Measurements from ENCODE around the gene FHIT. TPM values are rescaled to one million over a fixed set of nuclear protein-coding genes. Genes with fewer than 3 reads are reported as not detected.

Gene FHIT
- total and polyA plus RNA-seq, 7 donors, result 0.98 to 10.4 (median 4.0) TPM

DNA sequence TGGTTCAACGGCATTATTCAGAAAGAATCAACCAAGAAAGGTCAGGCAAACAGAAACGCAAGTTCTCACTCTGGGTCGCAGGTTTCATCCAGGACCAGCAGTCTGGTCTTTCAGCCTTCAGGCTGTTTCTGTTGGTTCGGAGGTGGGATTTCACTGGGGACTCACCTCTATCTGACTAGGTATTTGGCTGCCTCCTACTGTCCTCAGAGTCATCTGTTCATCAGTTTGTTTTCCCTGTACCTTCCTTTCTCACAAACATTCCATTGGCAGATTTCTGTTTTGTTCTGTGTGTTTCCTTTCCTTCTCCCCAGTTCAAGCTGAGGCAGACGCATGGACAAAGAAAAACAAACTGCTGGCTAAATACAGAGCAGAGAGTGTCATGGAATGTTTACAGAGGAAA lies 1154.8 kb downstream of the FHIT start:
- TF ChIP-seq, protein P1, sequence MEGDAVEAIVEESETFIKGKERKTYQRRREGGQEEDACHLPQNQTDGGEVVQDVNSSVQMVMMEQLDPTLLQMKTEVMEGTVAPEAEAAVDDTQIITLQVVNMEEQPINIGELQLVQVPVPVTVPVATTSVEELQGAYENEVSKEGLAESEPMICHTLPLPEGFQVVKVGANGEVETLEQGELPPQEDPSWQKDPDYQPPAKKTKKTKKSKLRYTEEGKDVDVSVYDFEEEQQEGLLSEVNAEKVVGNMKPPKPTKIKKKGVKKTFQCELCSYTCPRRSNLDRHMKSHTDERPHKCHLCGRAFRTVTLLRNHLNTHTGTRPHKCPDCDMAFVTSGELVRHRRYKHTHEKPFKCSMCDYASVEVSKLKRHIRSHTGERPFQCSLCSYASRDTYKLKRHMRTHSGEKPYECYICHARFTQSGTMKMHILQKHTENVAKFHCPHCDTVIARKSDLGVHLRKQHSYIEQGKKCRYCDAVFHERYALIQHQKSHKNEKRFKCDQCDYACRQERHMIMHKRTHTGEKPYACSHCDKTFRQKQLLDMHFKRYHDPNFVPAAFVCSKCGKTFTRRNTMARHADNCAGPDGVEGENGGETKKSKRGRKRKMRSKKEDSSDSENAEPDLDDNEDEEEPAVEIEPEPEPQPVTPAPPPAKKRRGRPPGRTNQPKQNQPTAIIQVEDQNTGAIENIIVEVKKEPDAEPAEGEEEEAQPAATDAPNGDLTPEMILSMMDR (IDR thresholded peaks at IDR 0.05), result no peak
- Histone ChIP-seq H3K27ac (no peak overlapping the region), H3K9me3 (no peaks in the 10 kb centered on the region), H3K4me1 (no peaks in the 10 kb centered on the region), H3K27me3 (ENCODE audit: insufficient read depth in 3 of 3, low read length in 2 of 3) (no peaks in the 10 kb centered on the region), H3K36me3 (ENCODE audit: insufficient read depth in 1 of 2, low read depth in 1 of 2) (no peaks in the 10 kb centered on the region), H3K4me3 (no peak overlapping the region)
- ATAC-seq, result no peak
- 85 to 87% (median 85%) methylated on average over 5 of the region's 5 CpGs for WGBS, 3 donors
- DNase-seq, result no peak
- intact Hi-C loops (cut with DNase I), result loop anchor here in 1 of 2 donors (5.0 kb wide), 1 partner anchor 801 kb away; no protein-coding TSS in a partner anchor

DNA sequence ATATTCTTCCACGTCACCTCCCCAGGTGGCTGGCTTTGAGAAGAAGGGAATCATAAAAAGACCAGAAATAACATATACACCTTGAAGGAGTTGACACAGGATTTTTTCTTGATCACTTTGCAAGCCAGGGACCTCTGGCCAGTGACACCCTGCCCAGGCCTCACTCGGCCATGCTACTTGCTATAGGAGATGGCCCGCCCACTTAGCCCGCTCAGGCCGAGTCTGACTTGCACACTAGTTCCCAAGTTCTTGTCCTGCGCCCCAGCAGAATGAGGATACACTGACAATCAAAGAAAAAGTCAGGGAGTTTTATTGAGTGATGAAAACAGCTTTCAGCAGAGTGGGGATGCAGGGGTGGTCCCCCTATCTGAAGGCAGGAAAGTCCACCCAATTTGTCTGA lies 1155.3 kb downstream of the FHIT start:
- Histone ChIP-seq H3K27me3 (ENCODE audit: insufficient read depth in 3 of 3, low read length in 2 of 3) (no peaks in the 10 kb centered on the region), H3K36me3 (ENCODE audit: insufficient read depth in 1 of 2, low read depth in 1 of 2) (no peaks in the 10 kb centered on the region), H3K9me3 (no peaks in the 10 kb centered on the region), H3K27ac (no peak overlapping the region), H3K4me3 (no peak overlapping the region), H3K4me1 (no peaks in the 10 kb centered on the region)
- intact Hi-C loops (cut with DNase I), result loop anchor here in 1 of 2 donors (5.0 kb wide), 1 partner anchor 801 kb away; no protein-coding TSS in a partner anchor
- DNase-seq, result no peak
- WGBS, 3 donors, result 94 to 95% (median 95%) methylated on average over 6 of the region's 6 CpGs
- TF ChIP-seq, protein P1 (IDR thresholded peaks at IDR 0.05), result no peak
- no peak for ATAC-seq

DNA sequence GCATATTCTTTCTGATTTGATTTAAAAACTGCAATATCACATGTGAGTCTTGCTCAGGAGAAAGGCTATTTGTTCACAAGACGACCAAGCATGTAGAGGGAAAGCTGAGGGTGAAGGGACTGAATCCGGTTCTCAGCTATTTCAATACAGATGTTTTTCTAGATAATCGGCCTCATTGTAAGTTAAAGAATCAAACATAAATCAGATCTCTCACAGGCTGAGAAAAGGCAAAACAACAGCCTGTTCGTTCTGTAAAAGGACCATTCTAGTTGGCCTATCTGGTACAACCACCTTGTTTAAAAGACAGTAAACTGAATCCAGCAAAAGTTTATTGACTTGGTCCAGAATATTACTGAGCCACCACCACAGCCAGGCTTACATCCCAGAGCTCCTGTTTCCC lies 1155.7 kb downstream of the FHIT start:
- TF ChIP-seq, protein P1 (IDR thresholded peaks at IDR 0.05), result no peak
- Histone ChIP-seq H3K27ac (no peak overlapping the region), H3K9me3 (no peaks in the 10 kb centered on the region), H3K4me3 (no peak overlapping the region), H3K4me1 (no peaks in the 10 kb centered on the region), H3K27me3 (ENCODE audit: insufficient read depth in 3 of 3, low read length in 2 of 3) (no peaks in the 10 kb centered on the region), H3K36me3 (ENCODE audit: insufficient read depth in 1 of 2, low read depth in 1 of 2) (no peaks in the 10 kb centered on the region)
- intact Hi-C loops (cut with DNase I), result loop anchor here in 1 of 2 donors (5.0 kb wide), 1 partner anchor 802 kb away; no protein-coding TSS in a partner anchor
- no peak for ATAC-seq
- DNase-seq, result no peak
- WGBS, 3 donors, result 71 to 75% (median 74%) methylated on average over 4 of the region's 4 CpGs

GRCh38 chr3:60094392-60094947 lies 1156.8 kb downstream of the FHIT start:
- Histone ChIP-seq H3K4me1 (no peaks in the 10 kb centered on the region), H3K4me3 (no peak overlapping the region), H3K9me3 (no peaks in the 10 kb centered on the region), H3K27ac (no peak overlapping the region), H3K27me3 (ENCODE audit: insufficient read depth in 3 of 3, low read length in 2 of 3) (no peaks in the 10 kb centered on the region), H3K36me3 (ENCODE audit: insufficient read depth in 1 of 2, low read depth in 1 of 2) (no peaks in the 10 kb centered on the region)
- intact Hi-C loops (cut with DNase I), result no loop called here
- DNase-seq (no peak), ATAC-seq (no peak)
- TF ChIP-seq, protein P1 (IDR thresholded peaks at IDR 0.05), result no peak
- whole genome bisulfite sequencing, 3 donors, result 85 to 86% (median 85%) methylated on average over 3 of the region's 3 CpGs

DNA sequence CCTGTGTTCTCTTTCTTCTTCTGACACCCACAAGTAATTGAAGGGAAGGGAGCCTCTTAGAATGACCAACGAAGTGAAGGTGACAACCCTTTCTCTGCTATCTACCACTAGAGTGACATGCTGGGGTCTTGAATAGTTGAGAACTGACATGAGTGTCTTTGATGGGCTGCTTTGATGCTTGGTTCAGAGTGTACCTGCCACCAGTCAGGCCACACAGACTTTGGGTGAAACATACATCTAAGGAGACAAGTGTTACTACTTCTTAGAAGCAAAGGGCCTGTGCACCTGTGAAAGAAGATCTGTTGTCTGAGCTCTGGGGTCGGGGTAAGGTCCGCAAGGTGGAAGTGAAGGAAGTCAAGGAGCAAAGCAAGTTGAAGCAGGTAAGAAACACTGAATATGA lies 1160.7 kb downstream of the FHIT start:
- 78 to 92% (median 90%) methylated on average over 3 of the region's 3 CpGs for WGBS, 3 donors
- no peak for ATAC-seq

More for the DNA sequence above, 1160.7 kb downstream of the FHIT start:
- no peak overlapping the region for H3K4me3 ChIP-seq
- no peaks in the 10 kb centered on the region for H3K36me3 ChIP-seq (ENCODE audit: insufficient read depth in 1 of 2, low read depth in 1 of 2)
- intact Hi-C loops (cut with DNase I), result no loop called here
- no peaks in the 10 kb centered on the region for H3K9me3 ChIP-seq
- no peak for DNase-seq
- TF ChIP-seq, protein P1 (IDR thresholded peaks at IDR 0.05), result no peak
- H3K4me1 ChIP-seq, result no peaks in the 10 kb centered on the region
- H3K27ac ChIP-seq, result no peak overlapping the region
- H3K27me3 ChIP-seq (ENCODE audit: insufficient read depth in 3 of 3, low read length in 2 of 3), result no peaks in the 10 kb centered on the region

All from psoas muscle (tissue), 8 donors.